Adipocyte (in vitro differentiated cells): ENCODE measurements around the gene HNRNPR.
"Not testable (repeated sequence)": the region's sequence is repeated elsewhere in the genome, so short reads cannot be mapped to it uniquely, and the experiment has no call there.

ENCODE experiments used
- DNase-seq: peaks from one replicate; pipeline ENCODE4 v3.0.0-alpha.2; 2015; ENCODE audit warnings: low read depth
- H3K27me3 ChIP-seq: replicated peaks from 2 replicates; pipeline ENCODE4 v1.7.0; 2013; ENCODE audit warnings: mild to moderate bottlenecking, low read length, moderate library complexity; ENCODE audit not compliant: control insufficient read depth, insufficient read depth
- H3K36me3 ChIP-seq: 2 replicates; pipeline ENCODE4 v1.7.0; 2013; ENCODE audit warnings: low read length, mild to moderate bottlenecking, moderate library complexity; ENCODE audit not compliant: control insufficient read depth, insufficient read depth, severe bottlenecking
- H3K4me1 ChIP-seq: 2 replicates; pipeline ENCODE4 v1.7.0; 2013; ENCODE audit warnings: mild to moderate bottlenecking, low read length, moderate library complexity; ENCODE audit not compliant: control insufficient read depth, insufficient read depth
- H3K4me3 ChIP-seq: 2 replicates; pipeline ENCODE4 v1.7.0; 2013; ENCODE audit warnings: mild to moderate bottlenecking, low read length, moderate library complexity
- H3K9ac ChIP-seq: 2 replicates; pipeline ENCODE4 v1.7.0; 2013; ENCODE audit warnings: mild to moderate bottlenecking, low read length, moderate library complexity
- H3K9me3 ChIP-seq: 2 replicates; pipeline ENCODE4 v1.7.0; 2013; ENCODE audit warnings: mild to moderate bottlenecking, low read length, moderate library complexity; ENCODE audit not compliant: control insufficient read depth

HNRNPR gene

DNA sequence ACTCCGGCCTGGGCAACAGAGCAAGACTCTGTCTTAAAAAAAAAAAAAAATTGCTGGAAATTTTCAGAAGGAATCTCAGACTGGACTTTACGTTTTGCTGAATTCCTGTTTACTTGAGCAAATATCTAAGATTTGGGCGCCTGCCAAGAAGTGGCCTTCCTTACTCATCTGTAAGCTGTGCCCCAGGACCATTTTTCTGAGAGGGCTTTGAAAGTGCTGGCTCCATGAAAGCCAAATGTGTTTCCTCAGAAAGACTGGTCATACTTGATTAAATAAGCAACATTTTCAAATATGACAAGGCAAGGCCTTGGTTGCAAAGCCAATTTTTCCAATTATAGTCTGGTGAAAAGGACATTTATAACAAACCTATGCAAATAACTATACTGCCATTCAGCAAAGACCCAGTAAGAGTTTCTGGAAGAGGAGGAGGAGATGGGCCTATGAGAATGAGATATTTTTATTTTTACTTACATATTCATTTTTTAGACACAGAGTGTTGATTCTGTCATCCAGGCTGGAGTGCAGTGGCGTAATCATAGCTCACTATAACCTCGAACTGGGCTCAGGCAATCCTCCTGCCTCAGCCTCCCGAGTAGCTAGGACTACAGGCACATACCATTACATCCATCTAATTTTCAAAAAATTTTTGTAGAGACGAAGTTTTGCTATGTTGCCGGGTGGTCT lies 70.5 kb downstream of the HNRNPR start:
- H3K36me3 ChIP-seq = no peaks in the 10 kb centered on the region
- no peaks in the 10 kb centered on the region for H3K27me3 ChIP-seq
- no peaks in the 10 kb centered on the region for H3K9me3 ChIP-seq
- H3K9ac ChIP-seq = no peak overlapping the region
- peak; percentile 76 for DNase-seq
- H3K4me3 ChIP-seq = no peak overlapping the region
- H3K4me1 ChIP-seq = peaks cover 8% of the 10 kb centered on the region

- no peaks in the 10 kb centered on the region for H3K4me1 ChIP-seq
- H3K9ac ChIP-seq = no peak overlapping the region
- H3K4me3 ChIP-seq = no peak overlapping the region
- no peaks in the 10 kb centered on the region for H3K9me3 ChIP-seq
- no peaks in the 10 kb centered on the region for H3K36me3 ChIP-seq
- H3K27me3 ChIP-seq = no peaks in the 10 kb centered on the region
- no peak for DNase-seq
These were observed 80.7 kb downstream of the HNRNPR start for GRCh38 chr1:23263380-23263887.

DNA sequence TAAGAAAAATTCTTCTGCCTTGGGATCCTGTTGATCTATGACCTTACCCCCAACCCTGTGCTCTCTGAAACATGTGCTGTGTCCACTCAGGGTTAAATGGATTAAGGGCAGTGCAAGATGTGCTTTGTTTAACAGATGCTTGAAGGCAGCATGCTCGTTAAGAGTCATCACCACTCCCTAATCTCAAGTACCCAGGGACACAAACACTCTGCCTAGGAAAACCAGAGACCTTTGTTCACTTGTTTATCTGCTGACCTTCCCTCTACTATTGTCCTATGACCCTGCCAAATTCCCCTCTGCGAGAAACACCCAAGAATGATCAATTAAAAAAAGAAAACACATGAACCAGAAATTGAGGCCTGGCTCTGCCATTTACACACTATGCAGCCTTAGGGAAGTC lies 86.0 kb downstream of the HNRNPR start:
- not testable (repeated sequence) for H3K27me3 ChIP-seq, H3K36me3 ChIP-seq, H3K4me1 ChIP-seq, H3K9me3 ChIP-seq, H3K4me3 ChIP-seq, H3K9ac ChIP-seq, DNase-seq

DNA sequence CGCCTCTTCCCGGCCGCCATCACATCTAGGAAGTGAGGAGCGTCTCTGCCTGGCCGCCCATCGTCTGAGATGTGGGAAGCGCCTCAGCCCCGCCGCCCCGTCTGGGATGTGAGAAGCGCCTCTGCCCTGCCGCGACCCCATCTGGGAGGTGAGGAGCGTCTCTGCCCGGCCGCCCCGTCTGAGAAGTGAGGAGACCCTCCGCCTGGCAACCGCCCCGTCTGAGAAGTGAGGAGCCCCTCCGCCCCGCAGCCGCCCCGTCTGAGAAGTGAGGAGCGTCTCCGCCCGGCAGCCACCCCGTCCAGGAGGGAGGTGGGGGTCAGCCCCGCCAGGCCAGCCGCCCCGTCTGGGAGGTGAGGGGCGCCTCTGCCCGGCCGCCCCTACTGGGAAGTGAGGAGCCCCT lies 86.7 kb downstream of the HNRNPR start:
- H3K36me3 ChIP-seq, H3K4me3 ChIP-seq, H3K9me3 ChIP-seq, H3K27me3 ChIP-seq, H3K4me1 ChIP-seq, DNase-seq, H3K9ac ChIP-seq: not testable (repeated sequence)
